ENCODE measurements around the gene FAM90A26.
"Not testable (repeated sequence)": the region's sequence is repeated elsewhere in the genome, so short reads cannot be mapped to it uniquely, and the experiment has no call there.

Gene FAM90A26

GRCh38 chr4:9160046-9160445, 10.2 kb upstream of the FAM90A26 start:
- DNase-seq: not testable (repeated sequence)

GRCh38 chr4:9165990-9166389, 4.2 kb upstream of the FAM90A26 start:
- DNase-seq: not testable (repeated sequence)

GRCh38 chr4:9210357-9210756, 40.1 kb downstream of the FAM90A26 start, which contains the start of gene USP17L10:
TSS of gene USP17L10 (plus strand) at chr4:9210657. CDS start at chr4:9210657, 0 bp downstream.
- not testable (repeated sequence) for DNase-seq

GRCh38 chr4:9214701-9215100, 44.5 kb downstream of the FAM90A26 start:
- DNase-seq: not testable (repeated sequence)

- DNase-seq: not testable (repeated sequence)
Measured at GRCh38 chr4:9215105-9215504, 44.9 kb downstream of the FAM90A26 start, which contains the start of gene USP17L11. TSS of gene USP17L11 (plus strand) at chr4:9215405. CDS start at chr4:9215405, 0 bp downstream.

GRCh38 chr4:9219852-9220251, 49.6 kb downstream of the FAM90A26 start, which contains the start of gene USP17L12:
TSS of gene USP17L12 (plus strand) at chr4:9220152. CDS start at chr4:9220152, 0 bp downstream.
- not testable (repeated sequence) for DNase-seq

GRCh38 chr4:9224596-9224995, 54.4 kb downstream of the FAM90A26 start, which contains the start of gene USP17L13:
TSS of gene USP17L13 (plus strand) at chr4:9224896. CDS start at chr4:9224896, 0 bp downstream.
- DNase-seq: not testable (repeated sequence)
